OCI-LY7 (cell line): ENCODE data around the gene GNS. TPM values are rescaled to one million over a fixed set of nuclear protein-coding genes. Genes with fewer than 3 reads are reported as not detected.

Experiments used
- BruUV-seq: library from RNA; stranded (reverse); fragments of 400-500 nt; replicated peaks from 2 replicates; lab custom pipeline; 2021; lab: Mats Ljungman, UMichigan
- CTCF ChIA-PET: fragments of 300-600 bp; sonication (Branson Sonifier 250); formaldehyde crosslinking; loops from one replicate; lab custom pipeline; 2022; ENCODE audit warnings: antibody characterized with exemption; ENCODE audit not compliant: unreplicated experiment; lab: Charles Lee
- POLR2A ChIA-PET: fragments of 300-600 bp; sonication (Branson Sonifier 250); formaldehyde crosslinking; loops from one replicate; lab custom pipeline; 2022; ENCODE audit warnings: antibody characterized with exemption; lab: Charles Lee
- DNase-seq: peaks from one replicate; pipeline ENCODE4 v3.0.0-alpha.2; 2015; ENCODE audit warnings: low spot score
- H2AFZ ChIP-seq: fragments of 200-600 bp; sonication (generic), shearing (Covaris generic); 2 replicates; pipeline ENCODE4 v1.6.1; 2014; ENCODE audit warnings: mild to moderate bottlenecking, antibody characterized with exemption, low read length, moderate library complexity
- H3K27ac ChIP-seq: fragments of 200-600 bp; sonication (generic); 2 replicates; pipeline ENCODE4 v1.5.1; 2014; ENCODE audit warnings: mixed run types, low read depth, mild to moderate bottlenecking, moderate library complexity, low read length, inconsistent platforms; ENCODE audit not compliant: poor library complexity, severe bottlenecking
- H3K36me3 ChIP-seq: fragments of 200-600 bp; sonication (generic); 2 replicates; pipeline ENCODE4 v1.6.1; 2014; ENCODE audit warnings: mild to moderate bottlenecking, antibody characterized with exemption, low read length, moderate library complexity, mixed read lengths; ENCODE audit not compliant: insufficient read depth
- H3K4me1 ChIP-seq: fragments of 200-600 bp; sonication (generic); 2 replicates; pipeline ENCODE4 v1.5.1; 2014; ENCODE audit warnings: mild to moderate bottlenecking, low read length; ENCODE audit not compliant: insufficient read depth, poor library complexity, severe bottlenecking
- H3K4me2 ChIP-seq: fragments of 200-600 bp; sonication (generic); 2 replicates; pipeline ENCODE4 v1.6.1; 2014; ENCODE audit warnings: mild to moderate bottlenecking, low read length
- H3K4me3 ChIP-seq: fragments of 200-600 bp; sonication (generic); 2 replicates; pipeline ENCODE4 v1.5.1; 2014; ENCODE audit warnings: mild to moderate bottlenecking, low read depth, low read length; ENCODE audit not compliant: poor library complexity, severe bottlenecking
- H3K79me2 ChIP-seq: fragments of 200-600 bp; sonication (generic); 2 replicates; pipeline ENCODE4 v1.6.1; 2016; ENCODE audit warnings: low read depth, mild to moderate bottlenecking, low read length, moderate library complexity, mixed read lengths; ENCODE audit not compliant: insufficient read depth
- H3K9me2 ChIP-seq: fragments of 200-600 bp; sonication (generic); 2 replicates; pipeline ENCODE4 v1.6.1; 2016; ENCODE audit warnings: mild to moderate bottlenecking, low read length, mixed read lengths; ENCODE audit not compliant: insufficient read depth
- H3K9me3 ChIP-seq: fragments of 200-600 bp; sonication (generic); 2 replicates; pipeline ENCODE4 v1.6.1; 2014; ENCODE audit warnings: mild to moderate bottlenecking, mixed run types, low read length, mixed read lengths
- H4K20me1 ChIP-seq: fragments of 200-600 bp; sonication (generic); 2 replicates; pipeline ENCODE4 v1.6.1; 2014; ENCODE audit warnings: mild to moderate bottlenecking, antibody characterized with exemption, low read length, moderate library complexity, mixed read lengths; ENCODE audit not compliant: insufficient read depth
- CTCF ChIP-seq: fragments of 200-600 bp; sonication (generic); conservative IDR thresholded peaks from 2 replicates; pipeline ENCODE4 v1.5.1; 2014; ENCODE audit warnings: mild to moderate bottlenecking, antibody characterized with exemption, low read length, moderate library complexity, mixed read lengths
- EZH2phosphoT487 ChIP-seq: fragments of 200-600 bp; sonication (generic); IDR thresholded peaks from 2 replicates; pipeline ENCODE4 v1.6.1; 2018; ENCODE audit warnings: low read depth, borderline replicate concordance, mild to moderate bottlenecking, mixed run types, antibody characterized with exemption, low read length, moderate library complexity, mixed read lengths
- intact Hi-C: fragments of 100-400 bp; cut with micrococcal nuclease; formaldehyde crosslinking; loops from one replicate; pipeline ENCODE4 v1.10.0; 2022; ENCODE audit not compliant: unreplicated experiment
- total RNA-seq, 2 experiments: library from RNA; depleted of rRNA in 1 of 2; stranded (reverse); fragments of >200 nt in 1 of 2; shearing (Covaris generic) in 1 of 2; gene quantifications; 2 replicates each; pipeline ENCODE4 v1.2.3, GENCODE V29; 2014 to 2022

GNS gene
- total RNA-seq, 2 experiments from 2014 or later: 8.0 to 16.0 TPM

GRCh38 chr12:64806593-64807460, 47.6 kb upstream of the GNS start:
- CTCF ChIA-PET: no interaction called here
- no peak for DNase-seq
- Histone ChIP-seq H3K9me2 (no peaks in the 10 kb centered on the region), H3K9me3 (no peaks in the 10 kb centered on the region), H3K4me3 (no peak overlapping the region), H3K36me3 (no peaks in the 10 kb centered on the region), H3K27ac (no peak overlapping the region), H4K20me1 (no peaks in the 10 kb centered on the region), H2AFZ (no peak overlapping the region), H3K4me1 (peaks cover 5% of the 10 kb centered on the region), H3K79me2 (no peaks in the 10 kb centered on the region), H3K4me2 (no peak overlapping the region)
- BruUV-seq: no TSS peak
- TF ChIP-seq EZH2phosphoT487 (no peak), CTCF (no peak)
- POLR2A ChIA-PET: interaction anchor here (0.7 to 1.8 kb wide), 3 partner anchors 10 to 37 kb away, joined by 3 to 7 read pairs (median 5); no protein-coding TSS in a partner anchor
- intact Hi-C loops: loop anchor here (10.0 kb wide), 1 partner anchor 298 kb away; no protein-coding TSS in a partner anchor

DNA sequence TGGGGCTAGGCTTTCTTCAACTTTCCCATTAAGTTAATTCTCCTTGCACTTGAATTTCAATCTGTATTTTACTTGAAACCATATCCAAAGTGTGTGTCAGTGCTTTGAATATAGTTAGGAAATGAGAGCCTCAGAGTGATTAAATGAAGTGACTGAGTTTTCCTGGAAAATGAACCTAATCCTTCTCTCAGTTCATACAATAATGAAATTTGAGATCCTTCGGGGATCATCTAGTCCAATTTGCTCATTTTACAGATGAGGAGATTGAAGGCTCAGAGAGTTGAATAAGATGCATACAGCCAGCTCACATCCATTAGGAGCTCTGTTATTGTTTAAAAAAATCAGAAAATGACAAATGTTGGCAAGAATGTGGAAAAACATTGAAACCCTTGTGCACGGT, 47.0 kb upstream of the GNS start:
- no peaks in the 10 kb centered on the region for H3K36me3 ChIP-seq
- BruUV-seq: no TSS peak
- DNase-seq: no peak
- H3K9me3 ChIP-seq: no peaks in the 10 kb centered on the region
- H4K20me1 ChIP-seq: no peaks in the 10 kb centered on the region
- POLR2A ChIA-PET: interaction anchor here (1.8 kb wide), 1 partner anchor 10 kb away, joined by 7 read pairs; no protein-coding TSS in a partner anchor
- no peak for TF ChIP-seq CTCF
- TF ChIP-seq EZH2phosphoT487: no peak
- no peak overlapping the region for H2AFZ ChIP-seq
- no peak overlapping the region for H3K27ac ChIP-seq
- H3K9me2 ChIP-seq: no peaks in the 10 kb centered on the region
- no peak overlapping the region for H3K4me3 ChIP-seq
- peaks cover 5% of the 10 kb centered on the region for H3K4me1 ChIP-seq
- no peak overlapping the region for H3K4me2 ChIP-seq
- CTCF ChIA-PET: no interaction called here
- intact Hi-C loops: loop anchor here (10.0 kb wide), 1 partner anchor 299 kb away; no protein-coding TSS in a partner anchor
- no peaks in the 10 kb centered on the region for H3K79me2 ChIP-seq
